Ishikawa (cell line): ENCODE results near the gene TAAR1.

ENCODE experiments used
- CEBPB ChIP-seq: IDR thresholded peaks from 2 replicates; pipeline ENCODE4 v1.6.1; 2012
- CREB1 ChIP-seq: IDR thresholded peaks from 2 replicates; pipeline ENCODE4 v1.6.1; 2012; ENCODE audit warnings: low read depth
- EGR1 ChIP-seq: IDR thresholded peaks from 2 replicates; pipeline ENCODE4 v1.6.1; 2012
- EP300 ChIP-seq: IDR thresholded peaks from 2 replicates; pipeline ENCODE4 v1.6.1; 2012; ENCODE audit warnings: borderline replicate concordance
- FOXM1 ChIP-seq: IDR thresholded peaks from 2 replicates; pipeline ENCODE4 v1.6.1; 2012; ENCODE audit warnings: low read depth, borderline replicate concordance
- NFIC ChIP-seq: IDR thresholded peaks from 2 replicates; pipeline ENCODE4 v1.6.1; 2012
- RAD21 ChIP-seq: IDR thresholded peaks from 2 replicates; pipeline ENCODE4 v1.6.1; 2012; ENCODE audit warnings: low read depth
- TAF1 ChIP-seq: IDR thresholded peaks from 2 replicates; pipeline ENCODE4 v1.6.1; 2012; ENCODE audit warnings: low read depth, mild to moderate bottlenecking
- TCF12 ChIP-seq: IDR thresholded peaks from 2 replicates; pipeline ENCODE4 v1.6.1; 2012; ENCODE audit warnings: low read depth
- TEAD4 ChIP-seq: IDR thresholded peaks from 2 replicates; pipeline ENCODE4 v1.6.1; 2012
- YY1 ChIP-seq: IDR thresholded peaks from 2 replicates; pipeline ENCODE4 v1.6.1; 2012; ENCODE audit warnings: low read depth
- ZBTB7A ChIP-seq: IDR thresholded peaks from 2 replicates; pipeline ENCODE4 v1.6.1; 2012; ENCODE audit warnings: low read depth
- TF ChIP-seq, protein P1 (sequence below): IDR thresholded peaks from 2 replicates; pipeline ENCODE4 v1.6.1; 2012; ENCODE audit warnings: low read depth, mild to moderate bottlenecking
- TF ChIP-seq, protein P2 (sequence below): IDR thresholded peaks from 2 replicates; pipeline ENCODE4 v1.6.1; 2012
- TF ChIP-seq, protein P3 (sequence below): IDR thresholded peaks from 2 replicates; pipeline ENCODE4 v1.6.1; 2012

The TAAR1 gene

DNA sequence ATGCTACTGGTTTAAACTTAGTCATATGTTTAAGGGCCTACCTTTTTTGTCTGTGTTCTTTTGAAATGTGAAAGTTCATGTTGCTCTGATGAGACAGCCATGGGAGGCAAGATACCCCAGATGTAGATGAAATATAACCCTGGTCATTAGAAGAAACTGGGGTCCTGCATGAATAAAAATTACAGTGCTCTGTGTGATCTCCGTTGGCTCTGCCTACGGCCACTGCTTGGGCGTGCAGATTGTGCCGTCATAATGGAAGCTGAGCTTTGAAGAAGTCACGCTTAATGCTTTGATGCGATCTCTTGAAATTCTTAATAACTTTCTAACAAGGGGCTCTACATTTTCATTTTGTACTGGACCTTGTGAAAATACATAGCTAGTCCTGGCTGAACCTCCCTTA, 34.8 kb downstream of the TAAR1 start, which contains the start of gene TAAR2:
TSS of gene TAAR2 (minus strand) at position 101 of the 400 bp plus-strand sequence. CDS start at position 101, 0 bp downstream.
- TF ChIP-seq EP300 = no peak
- no peak for TF ChIP-seq CEBPB
- TF ChIP-seq CREB1 = no peak
- no peak for TF ChIP-seq ZBTB7A
- TF ChIP-seq, protein P1, sequence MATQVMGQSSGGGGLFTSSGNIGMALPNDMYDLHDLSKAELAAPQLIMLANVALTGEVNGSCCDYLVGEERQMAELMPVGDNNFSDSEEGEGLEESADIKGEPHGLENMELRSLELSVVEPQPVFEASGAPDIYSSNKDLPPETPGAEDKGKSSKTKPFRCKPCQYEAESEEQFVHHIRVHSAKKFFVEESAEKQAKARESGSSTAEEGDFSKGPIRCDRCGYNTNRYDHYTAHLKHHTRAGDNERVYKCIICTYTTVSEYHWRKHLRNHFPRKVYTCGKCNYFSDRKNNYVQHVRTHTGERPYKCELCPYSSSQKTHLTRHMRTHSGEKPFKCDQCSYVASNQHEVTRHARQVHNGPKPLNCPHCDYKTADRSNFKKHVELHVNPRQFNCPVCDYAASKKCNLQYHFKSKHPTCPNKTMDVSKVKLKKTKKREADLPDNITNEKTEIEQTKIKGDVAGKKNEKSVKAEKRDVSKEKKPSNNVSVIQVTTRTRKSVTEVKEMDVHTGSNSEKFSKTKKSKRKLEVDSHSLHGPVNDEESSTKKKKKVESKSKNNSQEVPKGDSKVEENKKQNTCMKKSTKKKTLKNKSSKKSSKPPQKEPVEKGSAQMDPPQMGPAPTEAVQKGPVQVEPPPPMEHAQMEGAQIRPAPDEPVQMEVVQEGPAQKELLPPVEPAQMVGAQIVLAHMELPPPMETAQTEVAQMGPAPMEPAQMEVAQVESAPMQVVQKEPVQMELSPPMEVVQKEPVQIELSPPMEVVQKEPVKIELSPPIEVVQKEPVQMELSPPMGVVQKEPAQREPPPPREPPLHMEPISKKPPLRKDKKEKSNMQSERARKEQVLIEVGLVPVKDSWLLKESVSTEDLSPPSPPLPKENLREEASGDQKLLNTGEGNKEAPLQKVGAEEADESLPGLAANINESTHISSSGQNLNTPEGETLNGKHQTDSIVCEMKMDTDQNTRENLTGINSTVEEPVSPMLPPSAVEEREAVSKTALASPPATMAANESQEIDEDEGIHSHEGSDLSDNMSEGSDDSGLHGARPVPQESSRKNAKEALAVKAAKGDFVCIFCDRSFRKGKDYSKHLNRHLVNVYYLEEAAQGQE = no peak

DNA sequence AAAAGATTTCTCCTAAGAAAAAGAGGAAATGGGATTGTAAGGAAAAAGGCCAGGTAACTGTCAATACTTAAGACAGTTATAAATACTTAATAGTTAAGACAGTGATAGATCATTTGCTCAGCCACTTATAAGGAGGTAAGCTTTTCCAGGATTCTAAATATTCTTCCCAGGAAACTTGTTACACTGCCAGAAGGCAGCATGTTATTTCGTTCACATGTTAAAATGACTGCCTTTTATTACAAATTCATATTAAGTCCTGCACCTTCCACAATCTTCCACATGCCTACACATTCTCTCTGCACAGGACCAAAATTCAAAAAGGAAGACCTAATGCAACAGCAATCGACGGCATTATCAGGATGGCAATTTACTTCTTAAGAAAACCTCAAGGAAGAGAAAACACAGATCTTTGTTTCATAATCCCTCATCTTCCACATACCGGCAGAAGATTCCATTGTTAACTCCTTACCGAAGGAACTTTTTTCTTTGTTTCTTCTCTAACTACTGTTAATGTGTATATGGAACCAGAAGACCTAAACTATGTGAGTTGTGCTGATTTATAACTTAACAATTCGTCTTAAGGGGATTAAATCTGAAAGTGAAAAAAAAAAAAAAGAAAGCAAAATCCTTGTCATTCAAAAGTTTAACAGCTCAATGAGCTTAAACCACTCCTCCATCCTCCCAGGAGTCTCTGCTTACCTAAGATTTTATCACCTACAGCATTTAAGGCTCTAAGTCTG, 35.7 kb downstream of the TAAR1 start:
- TF ChIP-seq NFIC (no peak), CEBPB (no peak), EP300 (no peak), TAF1 (no peak), RAD21 (no peak)
- TF ChIP-seq, protein P2, sequence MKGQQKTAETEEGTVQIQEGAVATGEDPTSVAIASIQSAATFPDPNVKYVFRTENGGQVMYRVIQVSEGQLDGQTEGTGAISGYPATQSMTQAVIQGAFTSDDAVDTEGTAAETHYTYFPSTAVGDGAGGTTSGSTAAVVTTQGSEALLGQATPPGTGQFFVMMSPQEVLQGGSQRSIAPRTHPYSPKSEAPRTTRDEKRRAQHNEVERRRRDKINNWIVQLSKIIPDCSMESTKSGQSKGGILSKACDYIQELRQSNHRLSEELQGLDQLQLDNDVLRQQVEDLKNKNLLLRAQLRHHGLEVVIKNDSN = no peak

DNA sequence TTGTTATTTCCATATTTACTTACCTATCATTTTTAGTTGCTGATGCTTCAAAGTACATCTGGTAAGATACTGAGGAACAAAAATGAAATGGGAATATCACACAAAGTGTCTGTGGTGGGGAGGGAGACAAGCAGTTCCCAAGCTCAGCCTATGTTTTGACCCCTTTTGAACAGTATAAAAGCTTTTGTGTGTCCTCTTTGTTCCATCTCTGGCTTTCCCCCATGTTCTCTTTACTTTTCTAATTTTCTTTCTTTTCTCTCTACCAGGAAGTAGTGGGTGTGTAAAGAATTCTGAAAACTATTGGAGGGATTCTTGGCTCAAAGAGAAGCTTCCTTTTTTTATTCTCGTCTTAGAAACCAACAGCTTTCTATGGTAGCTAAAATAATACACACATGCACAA, 42.3 kb downstream of the TAAR1 start:
- no peak for TF ChIP-seq EGR1
- no peak for TF ChIP-seq TCF12
- no peak for TF ChIP-seq RAD21
- TF ChIP-seq EP300 = no peak
- TF ChIP-seq, protein P3, sequence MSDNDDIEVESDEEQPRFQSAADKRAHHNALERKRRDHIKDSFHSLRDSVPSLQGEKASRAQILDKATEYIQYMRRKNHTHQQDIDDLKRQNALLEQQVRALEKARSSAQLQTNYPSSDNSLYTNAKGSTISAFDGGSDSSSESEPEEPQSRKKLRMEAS = no peak
- TF ChIP-seq NFIC = no peak
- no peak for TF ChIP-seq FOXM1
- no peak for TF ChIP-seq TAF1
- TF ChIP-seq, protein P2 = no peak
- no peak for TF ChIP-seq CREB1
- TF ChIP-seq CEBPB = no peak
- TF ChIP-seq ZBTB7A = no peak

DNA sequence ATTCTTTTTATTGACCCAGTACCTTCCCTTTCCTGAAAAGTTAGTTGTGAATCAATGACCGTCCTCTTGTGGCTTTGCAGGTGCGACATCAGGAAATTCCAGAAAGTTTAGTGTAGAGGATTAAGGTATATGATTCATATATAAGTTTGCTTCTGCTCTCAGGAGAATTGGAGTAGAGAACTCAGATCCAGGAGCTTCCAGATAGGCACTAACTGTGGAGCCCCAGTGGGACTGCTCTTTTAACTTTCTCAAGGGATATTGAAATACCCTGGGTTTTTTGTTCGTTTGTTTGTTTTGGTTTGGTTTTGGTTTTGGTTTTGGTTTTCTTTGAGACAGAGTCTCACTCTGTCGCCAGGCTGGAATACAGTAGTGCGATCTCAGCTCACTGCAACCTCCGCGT, 44.4 kb downstream of the TAAR1 start:
- TF ChIP-seq ZBTB7A = no peak
- TF ChIP-seq CEBPB = no peak
- TF ChIP-seq, protein P2 = no peak
- TF ChIP-seq, protein P1 = no peak
- no peak for TF ChIP-seq CREB1
- no peak for TF ChIP-seq EGR1
- TF ChIP-seq, protein P3 = no peak
- no peak for TF ChIP-seq YY1
- no peak for TF ChIP-seq TCF12

DNA sequence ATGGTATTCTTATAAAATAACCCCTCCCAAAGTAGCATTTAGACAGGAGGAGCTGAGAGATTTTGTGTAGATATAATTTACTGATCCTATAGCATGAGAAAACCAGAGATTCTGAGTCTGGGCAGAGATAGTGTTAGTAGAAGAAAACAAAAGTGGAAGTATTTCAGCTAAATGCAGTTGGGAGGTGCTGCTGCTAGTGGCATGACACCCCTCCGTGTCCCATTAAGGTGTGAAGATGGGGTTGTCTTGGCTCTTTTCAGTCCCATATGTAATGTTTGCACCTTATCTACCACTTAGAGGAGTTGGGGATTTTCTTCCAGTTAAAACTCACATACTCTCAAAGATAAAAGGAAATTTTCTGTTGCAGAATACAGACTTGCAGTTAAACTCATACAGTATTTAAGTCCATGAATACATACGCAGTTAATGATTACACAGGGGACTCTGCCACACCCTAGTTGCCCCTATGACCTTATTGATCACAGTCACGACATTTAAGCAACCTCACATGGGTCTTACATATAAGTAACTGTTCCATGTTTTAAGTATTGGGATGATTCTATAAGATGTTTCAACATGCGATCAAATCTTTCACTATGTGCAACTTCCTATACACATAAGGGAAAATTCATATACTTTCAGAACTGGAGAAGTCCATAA, 46.4 kb downstream of the TAAR1 start:
- TF ChIP-seq RAD21 (no peak), EGR1 (no peak), ZBTB7A (no peak), CREB1 (no peak), CEBPB (no peak), TAF1 (no peak), TCF12 (no peak), YY1 (no peak), EP300 (no peak), FOXM1 (no peak), NFIC (no peak), TEAD4 (no peak)
- TF ChIP-seq, protein P1 = no peak
- TF ChIP-seq, protein P3 = no peak
- TF ChIP-seq, protein P2 = no peak
